ENCODE measurements around the gene ZNF334. TPM values are rescaled to one million over a fixed set of nuclear protein-coding genes. Genes with fewer than 3 reads are reported as not detected.

ZNF334 gene
- total RNA-seq, 1 donor from 2014 or later = 1.2 TPM

DNA sequence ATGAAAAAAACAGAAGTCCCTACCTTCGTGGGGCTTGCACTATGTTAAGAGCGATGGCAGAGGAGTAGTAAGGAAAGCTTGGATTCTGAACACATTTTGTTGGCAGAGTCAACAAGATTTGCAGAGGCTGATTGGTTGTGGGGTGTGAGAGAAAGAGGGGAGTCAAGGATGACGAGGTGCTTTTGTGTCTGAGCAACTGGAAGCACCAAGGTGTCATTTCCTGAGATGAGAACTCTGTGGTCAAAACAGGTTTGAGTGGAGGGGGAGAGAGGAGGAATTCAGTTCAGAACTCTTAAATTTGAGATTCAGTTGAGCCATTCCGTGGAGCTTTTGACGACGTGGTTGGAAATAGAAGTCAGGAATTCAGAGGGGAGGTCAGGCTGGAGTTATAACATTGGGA, 33.6 kb upstream of the ZNF334 start:
- intact Hi-C loops (cut with DNase I) = no loop called here
- DNase-seq (ENCODE audit: low spot score) = no peak

DNA sequence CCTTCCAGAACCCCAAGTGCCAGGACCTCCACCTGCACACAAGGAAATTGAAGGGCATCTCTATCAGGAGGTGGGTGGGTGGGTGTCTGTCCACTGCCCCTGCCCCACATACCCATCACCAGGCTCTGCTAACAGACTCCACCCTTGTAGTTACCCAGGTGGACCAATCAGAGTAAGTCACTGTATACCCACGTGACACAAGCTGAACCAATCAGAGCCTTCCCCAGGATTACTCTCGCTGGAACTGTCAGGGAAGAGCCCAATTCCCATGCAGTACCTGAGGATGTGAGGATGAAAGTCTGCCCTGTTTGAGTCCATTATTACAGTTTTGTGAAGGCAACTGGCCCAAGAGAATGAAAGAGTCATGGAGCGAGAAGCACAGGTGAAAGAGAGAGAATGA, 32.9 kb upstream of the ZNF334 start:
- no peak for DNase-seq (ENCODE audit: low spot score)
- intact Hi-C loops (cut with DNase I) = no loop called here

DNA sequence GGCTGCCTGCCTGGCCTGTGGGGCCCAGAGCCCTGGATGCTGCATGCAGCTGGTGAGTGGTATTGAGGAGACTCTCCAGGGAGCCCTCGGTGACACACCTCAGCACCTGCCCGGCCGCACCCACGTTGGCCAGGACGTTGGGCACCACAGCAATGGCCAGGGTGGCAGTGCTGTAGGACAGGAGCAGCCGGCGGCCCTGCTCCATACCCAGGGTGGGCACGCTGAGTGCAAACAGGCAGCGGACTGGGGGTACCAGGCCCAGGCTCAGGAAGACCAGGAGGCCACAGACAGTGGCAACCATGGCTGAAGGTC, 32.4 kb upstream of the ZNF334 start:
- intact Hi-C loops (cut with DNase I) = no loop called here
- no peak for DNase-seq (ENCODE audit: low spot score)

DNA sequence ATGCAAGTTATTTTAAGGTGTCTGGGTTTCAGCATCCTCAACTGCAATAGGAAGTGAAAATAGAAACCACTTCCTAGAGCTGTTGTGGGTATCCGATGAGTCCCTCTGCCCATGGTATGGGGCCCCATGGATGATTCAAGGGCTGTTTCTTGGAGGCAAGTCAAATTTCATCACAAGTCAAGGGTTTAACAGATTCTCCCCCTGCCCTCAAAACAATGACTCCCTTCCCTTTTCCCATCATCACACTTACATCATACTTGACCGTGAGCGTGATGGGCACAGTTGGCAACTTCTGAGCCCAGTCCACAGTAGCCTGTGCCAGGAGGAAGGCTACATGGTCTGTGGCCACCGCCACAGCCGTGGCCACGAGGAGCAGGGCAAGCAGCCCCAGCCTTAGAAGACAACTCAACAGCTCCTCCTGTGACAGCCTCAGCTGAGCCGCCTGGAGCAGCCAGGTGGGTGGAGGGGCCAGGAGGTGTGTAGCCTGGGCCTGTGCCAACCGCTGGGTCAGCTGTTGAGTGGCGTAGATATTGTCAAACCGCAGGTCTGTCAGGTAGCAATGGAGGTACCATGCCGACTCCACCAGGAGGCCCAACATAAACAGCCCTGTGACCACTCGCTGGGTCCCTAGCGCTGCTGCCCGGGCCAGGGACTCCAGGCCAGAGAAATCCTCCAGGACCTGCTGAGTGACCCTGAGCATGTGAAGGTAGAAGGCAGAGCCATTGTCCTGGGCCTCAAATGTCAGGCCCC, 31.9 kb upstream of the ZNF334 start:
- DNase-seq (ENCODE audit: low spot score) = no peak
- intact Hi-C loops (cut with DNase I) = no loop called here

DNA sequence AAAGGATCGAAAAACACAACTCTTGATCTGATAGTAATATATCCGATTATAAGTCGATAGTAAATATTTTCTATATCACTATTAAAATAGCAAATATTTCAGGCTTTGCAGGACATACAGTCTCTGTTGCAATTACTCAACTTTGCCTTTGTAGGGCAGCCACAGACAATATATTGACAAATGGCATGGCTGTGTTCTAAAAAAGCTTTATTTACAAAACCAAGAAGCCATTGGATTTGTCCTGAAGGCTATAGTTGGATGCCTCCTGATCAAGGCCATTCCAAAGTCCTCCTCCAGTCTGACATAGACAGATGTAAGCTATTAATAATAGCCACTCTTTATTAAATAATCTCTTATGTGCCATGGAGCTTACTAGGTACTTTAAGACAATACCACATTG, 31.2 kb upstream of the ZNF334 start:
- intact Hi-C loops (cut with DNase I) = no loop called here
- no peak for DNase-seq (ENCODE audit: low spot score)

DNA sequence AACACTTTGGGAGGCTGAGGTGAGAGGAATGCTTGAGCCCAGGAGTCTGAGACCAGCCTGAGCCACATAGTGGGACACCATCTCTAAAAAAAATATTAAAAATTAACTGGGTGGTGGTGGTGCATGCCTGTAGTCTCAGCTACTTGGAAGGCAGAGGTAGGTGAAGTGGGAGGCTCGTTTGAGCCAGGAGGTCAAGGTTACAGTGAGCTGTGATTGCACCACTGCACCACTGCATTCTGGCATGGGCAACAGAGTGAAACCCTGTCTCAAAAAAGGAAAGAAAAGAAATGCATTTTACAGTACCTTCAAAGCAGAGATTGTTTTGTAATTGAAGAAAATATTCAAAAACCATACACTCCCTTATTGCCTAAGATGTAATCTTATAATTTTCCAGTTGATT, 30.6 kb upstream of the ZNF334 start:
- DNase-seq (ENCODE audit: low spot score) = no peak
- intact Hi-C loops (cut with DNase I) = no loop called here

DNA sequence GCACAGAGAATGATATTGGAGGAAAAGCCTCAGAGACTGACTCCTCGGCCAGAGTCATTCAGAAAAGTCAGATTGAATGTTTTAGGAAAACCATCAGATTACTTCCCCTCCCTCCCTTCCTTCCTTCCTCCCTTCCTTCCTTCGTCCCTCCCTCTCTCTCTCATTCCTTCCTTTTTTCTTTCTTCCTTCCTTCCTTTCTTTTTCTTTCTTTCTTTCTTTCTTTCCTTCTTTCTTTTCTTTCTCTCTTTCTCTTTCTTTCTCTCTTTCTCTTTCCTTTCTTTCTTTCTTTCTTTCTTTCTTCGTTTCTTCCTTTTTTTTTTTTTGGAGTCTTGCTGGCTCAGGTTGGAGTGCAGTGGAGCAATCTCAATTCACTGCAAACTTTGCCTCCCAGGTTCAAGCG, 29.7 kb upstream of the ZNF334 start:
- DNase-seq (ENCODE audit: low spot score) = no peak
- intact Hi-C loops (cut with DNase I) = no loop called here

DNA sequence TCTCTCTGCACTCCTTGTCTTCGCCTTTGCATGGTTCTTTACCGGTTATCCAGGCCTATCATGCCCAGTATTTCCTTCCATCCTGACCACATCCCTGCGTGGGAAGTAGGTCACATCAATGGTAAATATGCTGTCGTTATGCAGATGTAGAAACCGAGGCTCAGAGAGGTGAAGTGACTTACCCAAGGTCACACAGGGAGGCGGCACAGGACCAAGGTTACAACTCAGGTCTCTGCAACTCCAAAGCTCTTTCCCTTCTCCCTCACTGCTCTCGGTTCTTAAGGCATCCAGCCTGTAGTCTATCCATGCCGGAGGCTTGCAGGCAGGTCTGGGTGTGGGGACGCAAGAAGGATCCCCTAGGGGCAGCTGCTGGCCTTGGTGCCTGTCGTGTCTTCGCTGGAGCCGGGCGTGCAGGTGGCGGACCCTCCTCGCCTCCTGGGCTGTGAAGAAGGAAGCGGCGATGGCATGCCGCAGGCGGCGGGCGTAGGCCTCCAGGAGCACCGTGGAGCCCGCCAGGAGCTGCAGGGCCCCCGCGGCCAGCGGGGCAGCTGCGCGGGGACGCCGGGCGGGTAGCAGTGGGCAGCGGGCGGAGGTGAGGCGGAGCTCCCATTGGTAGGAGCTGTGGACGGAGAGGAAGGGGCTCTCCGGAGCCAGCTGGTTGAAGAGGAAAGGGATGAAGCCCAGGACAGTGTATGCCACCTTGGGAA, 28.0 kb upstream of the ZNF334 start:
- intact Hi-C loops (cut with DNase I) = no loop called here
- no peak for DNase-seq (ENCODE audit: low spot score)

DNA sequence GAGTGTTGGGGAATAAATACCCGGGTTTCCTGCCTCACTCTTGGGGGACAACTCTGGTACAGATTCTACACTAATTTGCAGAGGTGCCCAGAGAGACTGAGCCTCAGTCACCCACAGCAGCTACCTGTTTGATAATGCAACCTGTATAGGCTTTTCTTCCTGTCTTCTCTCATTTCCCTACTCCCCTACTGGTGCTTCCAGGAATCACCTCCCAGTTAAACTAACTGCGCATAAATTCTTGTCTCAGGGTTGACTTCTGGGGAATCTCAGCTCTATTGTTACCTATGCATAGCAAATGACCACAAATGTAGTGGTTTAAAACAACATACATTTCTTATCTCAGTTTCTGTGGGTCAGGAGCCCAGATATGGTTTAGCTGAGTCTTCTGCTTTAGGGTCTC, 25.8 kb upstream of the ZNF334 start:
- no peak for DNase-seq (ENCODE audit: low spot score)
- intact Hi-C loops (cut with DNase I) = no loop called here

DNA sequence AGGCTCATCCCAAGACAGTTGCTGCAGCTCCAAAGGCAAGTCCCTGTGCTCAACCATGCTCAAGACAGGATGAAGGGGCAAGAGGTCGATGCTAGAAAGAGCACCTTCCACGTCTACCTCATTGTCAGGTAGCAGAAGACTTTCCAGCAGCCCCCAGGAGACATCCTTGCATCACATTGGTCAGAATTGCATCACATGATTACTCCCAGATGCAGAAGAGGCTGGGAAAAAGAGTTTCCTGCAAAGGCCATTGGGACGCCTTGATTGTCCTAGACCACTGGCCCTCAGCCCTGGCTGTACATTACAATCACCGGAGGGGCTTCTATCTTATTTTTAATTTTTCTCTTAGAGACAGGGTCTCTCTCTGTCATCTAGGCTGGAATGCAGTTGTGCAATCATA, 17.3 kb upstream of the ZNF334 start:
- intact Hi-C loops (cut with DNase I) = no loop called here
- no peak for DNase-seq (ENCODE audit: low spot score)

DNA sequence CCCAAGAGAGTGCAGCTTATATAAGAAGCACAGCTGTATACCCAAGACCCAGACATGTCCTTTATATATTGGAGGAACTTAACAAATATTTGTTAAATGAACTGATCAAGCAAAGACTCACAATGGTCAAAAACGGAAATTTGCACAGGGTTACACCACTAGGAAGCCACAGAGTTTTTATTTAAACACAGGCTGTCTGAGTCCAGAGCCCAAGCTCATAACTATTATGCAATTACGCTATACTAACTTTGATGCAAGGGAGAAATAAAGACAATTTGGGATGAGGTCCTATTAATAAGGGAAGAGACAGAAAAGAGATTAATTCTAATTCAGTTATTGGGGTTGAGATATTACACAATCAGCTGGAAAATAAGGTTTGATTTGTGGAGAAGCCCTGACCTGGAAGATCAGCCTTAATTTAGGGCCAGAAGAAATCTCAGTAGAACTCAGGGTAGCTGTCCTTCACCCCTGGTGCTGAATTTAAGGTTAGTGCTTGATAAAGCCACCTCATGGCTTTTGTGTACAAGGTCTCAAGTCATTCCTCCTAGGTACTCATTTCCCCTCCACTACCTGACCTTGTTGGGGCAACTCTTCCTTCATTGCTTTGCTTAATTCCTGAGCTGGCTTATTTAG, 10.5 kb upstream of the ZNF334 start:
- intact Hi-C loops (cut with DNase I) = no loop called here
- no peak for DNase-seq (ENCODE audit: low spot score)

DNA sequence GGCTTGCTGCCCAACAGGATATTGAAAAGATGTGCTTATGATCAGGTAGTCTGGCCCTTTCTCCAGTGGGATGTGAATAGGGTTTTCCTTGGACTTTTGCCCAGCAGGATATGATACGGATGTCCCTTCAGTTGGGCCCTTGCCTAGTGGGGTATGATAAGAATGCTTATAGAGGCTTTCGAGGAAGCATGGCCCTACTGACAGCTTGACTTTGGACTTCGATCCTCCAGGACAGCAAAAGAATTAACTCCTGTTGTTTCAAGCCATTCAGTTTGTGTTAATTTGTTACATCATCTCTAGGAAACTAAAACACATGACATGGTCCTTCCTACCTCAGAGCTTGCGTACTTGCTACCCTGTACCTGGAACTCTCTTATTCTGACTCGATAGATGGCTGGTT, 9.7 kb upstream of the ZNF334 start:
- DNase-seq (ENCODE audit: low spot score) = no peak
- intact Hi-C loops (cut with DNase I) = no loop called here

DNA sequence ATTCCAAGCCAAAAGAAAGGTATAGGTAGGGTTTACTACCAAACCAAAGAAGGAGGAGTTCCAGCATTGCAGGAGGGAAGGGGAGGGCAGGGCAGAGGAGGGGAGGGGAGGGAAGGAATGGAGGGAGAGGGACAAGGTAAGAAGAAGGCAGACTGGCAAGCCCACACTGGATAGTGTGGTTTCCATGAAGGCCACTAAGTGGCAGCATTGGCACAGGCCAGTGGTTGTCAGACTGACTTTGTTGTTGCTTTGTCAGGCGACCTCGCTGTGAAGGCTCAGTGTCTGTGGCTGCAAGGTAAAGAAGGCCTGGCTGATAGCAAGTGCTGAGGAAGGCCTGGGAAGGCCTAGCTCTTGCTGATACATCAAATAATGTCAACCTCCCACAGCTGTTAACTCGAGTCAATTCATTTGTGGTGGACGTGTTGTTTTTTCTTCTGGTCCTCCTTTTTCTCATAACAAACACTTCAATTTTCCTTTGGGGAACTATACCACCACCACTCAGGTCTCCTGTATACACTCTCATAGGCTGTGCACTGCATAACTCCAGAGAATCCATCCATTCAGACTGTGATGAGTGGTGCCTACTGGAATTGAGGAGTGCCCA, 7.7 kb upstream of the ZNF334 start:
- intact Hi-C loops (cut with DNase I) = loop anchor here (2.0 kb wide), 1 partner anchor 160 kb away; no protein-coding TSS in a partner anchor
- no peak for DNase-seq (ENCODE audit: low spot score)

DNA sequence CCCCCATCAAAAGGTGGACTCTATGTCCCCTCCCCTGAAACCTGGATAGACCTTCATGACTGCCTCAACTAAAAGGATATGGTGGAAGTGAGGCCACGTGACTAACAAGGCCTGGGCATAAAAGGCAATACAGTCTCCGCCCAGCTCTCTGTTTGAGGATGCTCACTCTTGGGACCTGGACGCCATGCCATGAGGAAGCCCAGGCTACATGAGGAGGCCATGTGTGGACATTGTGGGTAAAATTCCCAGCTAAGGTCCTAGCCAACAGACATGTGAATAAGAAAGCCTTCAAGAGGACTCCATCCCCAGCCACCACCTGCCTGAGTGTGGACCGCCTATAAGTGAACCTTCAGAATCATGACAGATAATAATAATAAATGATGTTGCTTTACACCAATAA, 7.2 kb upstream of the ZNF334 start:
- DNase-seq (ENCODE audit: low spot score) = no peak
- intact Hi-C loops (cut with DNase I) = loop anchor here (2.0 kb wide), 1 partner anchor 160 kb away; no protein-coding TSS in a partner anchor

DNA sequence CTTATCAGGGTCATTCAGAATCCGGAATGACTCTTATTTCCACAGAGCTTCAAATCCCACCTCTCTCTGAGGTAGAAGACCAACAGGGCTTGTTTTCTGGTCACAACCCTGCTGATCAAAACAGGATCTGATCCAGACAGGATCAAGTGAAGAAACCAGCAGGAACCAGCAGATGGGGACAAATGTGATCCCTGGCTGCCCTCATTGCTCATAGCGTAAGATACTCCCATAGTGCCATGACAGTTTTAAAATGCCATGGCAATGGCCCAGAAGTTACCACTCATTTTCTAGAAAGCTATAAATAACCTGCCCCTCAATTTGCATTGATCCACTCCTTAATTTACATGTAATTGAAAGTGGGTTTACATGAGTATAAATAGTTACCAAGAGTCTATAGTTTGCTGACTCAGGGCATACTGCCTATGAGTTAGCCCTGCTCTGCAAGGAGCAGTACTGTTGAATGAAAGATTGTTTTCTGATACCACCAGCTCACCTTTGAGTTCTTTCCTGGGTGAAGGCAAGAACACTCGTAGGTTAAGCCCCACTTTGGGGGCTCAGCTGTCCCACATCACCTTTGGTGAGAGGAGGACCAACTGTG, 6.2 kb upstream of the ZNF334 start:
- intact Hi-C loops (cut with DNase I) = loop anchor here (2.0 kb wide), 1 partner anchor 161 kb away; no protein-coding TSS in a partner anchor
- no peak for DNase-seq (ENCODE audit: low spot score)

DNA sequence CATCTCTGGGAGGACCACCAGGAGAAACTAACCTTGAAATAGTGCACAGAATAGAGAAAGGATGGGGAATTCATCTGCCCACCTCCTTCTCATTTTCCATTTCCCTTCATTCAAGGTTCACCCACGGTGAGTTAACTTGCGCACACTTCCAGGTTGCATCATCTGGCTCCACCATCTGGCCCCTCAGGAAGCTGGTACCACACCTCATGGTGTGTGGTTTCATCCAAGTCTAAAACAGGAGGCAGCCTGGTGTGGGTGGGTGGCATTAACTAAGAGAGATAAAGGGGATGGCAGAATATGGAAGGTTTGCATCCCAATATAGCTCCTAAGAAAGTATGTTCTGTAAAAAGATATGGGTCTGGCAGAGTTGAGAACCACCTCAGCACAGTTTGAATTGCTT, 3.8 kb downstream of the ZNF334 start:
- DNase-seq (ENCODE audit: low spot score) = no peak
- intact Hi-C loops (cut with DNase I) = no loop called here

DNA sequence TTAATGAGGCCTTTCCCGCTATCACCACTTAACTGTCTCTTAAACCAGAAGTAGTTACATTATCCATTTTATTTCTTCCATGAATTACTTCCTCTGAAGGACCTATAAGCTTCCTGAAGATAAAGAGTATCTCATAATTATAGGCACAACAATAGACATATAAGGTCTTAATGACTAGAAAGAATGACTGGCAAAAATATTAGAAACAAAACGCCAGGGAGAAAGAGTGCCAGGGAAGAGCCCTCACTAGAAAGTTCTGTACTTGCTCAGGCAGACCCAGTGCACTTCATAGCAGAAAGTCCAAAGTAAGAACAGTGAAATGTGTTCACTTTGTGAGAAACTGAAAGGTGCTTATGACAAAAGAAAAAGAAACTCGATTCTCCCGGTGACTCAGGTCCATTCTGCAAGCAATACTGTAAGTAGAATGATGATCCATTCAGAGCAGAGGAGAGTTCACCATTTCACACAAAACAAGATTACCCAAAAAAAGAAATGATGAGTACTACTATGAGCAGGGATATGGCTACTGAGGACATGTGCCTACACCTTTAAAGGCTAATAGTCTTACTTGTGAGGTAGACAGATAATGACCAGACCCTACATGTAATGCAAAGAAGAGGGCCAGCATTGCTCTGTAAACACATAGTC, 5.5 kb downstream of the ZNF334 start:
- intact Hi-C loops (cut with DNase I) = no loop called here
- no peak for DNase-seq (ENCODE audit: low spot score)

DNA sequence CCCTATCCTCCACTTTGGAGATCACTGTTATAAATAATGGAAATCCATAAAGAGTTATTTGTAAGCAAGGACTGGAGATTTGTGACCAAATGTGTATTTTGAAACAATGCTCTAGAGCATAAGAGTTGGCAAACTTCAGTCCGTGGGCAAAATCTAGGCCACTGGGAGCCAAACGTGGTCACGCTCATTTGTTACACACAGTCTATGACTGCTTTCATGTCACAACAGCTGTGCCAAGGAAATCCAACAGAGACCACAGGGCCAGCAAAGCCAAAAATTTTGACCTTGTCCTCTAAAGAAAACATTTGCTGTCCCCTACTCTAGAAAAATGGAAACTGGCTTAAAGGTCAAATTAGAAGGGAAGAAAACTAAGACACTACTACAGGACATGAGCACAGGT, 7.9 kb downstream of the ZNF334 start:
- no peak for DNase-seq (ENCODE audit: low spot score)
- intact Hi-C loops (cut with DNase I) = no loop called here

DNA sequence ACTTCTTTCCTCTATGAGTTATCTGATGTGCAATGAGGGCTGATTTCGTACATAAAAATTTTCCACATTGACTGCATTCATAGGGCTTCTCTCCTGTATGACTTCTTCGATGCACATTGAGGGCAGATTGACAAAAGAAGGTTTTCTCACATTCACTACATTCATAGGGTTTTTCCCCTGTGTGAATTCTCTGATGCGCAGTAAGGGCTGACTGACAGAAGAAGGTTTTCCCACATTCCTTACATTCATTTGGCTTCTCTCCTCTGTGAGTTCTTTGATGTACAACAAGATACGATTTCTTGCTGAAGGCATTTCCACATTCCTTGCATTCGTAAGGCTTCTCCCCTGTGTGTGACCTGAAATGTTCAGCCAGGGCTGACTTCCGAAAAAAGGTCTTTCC, 11.4 kb downstream of the ZNF334 start:
- intact Hi-C loops (cut with DNase I) = no loop called here
- DNase-seq (ENCODE audit: low spot score) = no peak

All from cardiac septum (tissue), 1 donor.